ENCODE data around the gene NPBWR2. TPM values are rescaled to one million over a fixed set of nuclear protein-coding genes. Genes with fewer than 3 reads are reported as not detected.

Gene NPBWR2
- total and polyA plus RNA-seq, 2 donors (not counting 3 experiments of a cell fraction or from before 2014, with no cell fraction given), result not detected

- DNase-seq (ENCODE audit: low read depth, low spot score), result no peak
- intact Hi-C loops (cut with micrococcal nuclease), result no loop called here
- Histone ChIP-seq H3K9me3 (replicated peaks; ENCODE audit: control insufficient read depth, insufficient read depth, low read length) (peaks cover 2% of the 10 kb centered on the region), H3K4me3 (replicated peaks in 1 of 3; ENCODE audit: insufficient read depth in 1 of 3, low read depth in 1 of 3, low read length in 3 of 3) (no peak overlapping the region), H3K27me3 (ENCODE audit: control insufficient read depth in 2 of 2, insufficient read depth in 2 of 2, low read length in 2 of 2) (no peaks in the 10 kb centered on the region), H3K4me1 (ENCODE audit: control insufficient read depth, extremely low read depth, insufficient read depth, low read length) (no peaks in the 10 kb centered on the region), H3K79me2 (ENCODE audit: control insufficient read depth, insufficient read depth, low read length) (no peaks in the 10 kb centered on the region), H3K9me1 (replicated peaks; ENCODE audit: control insufficient read depth, extremely low read depth, insufficient read depth, low read length) (no peaks in the 10 kb centered on the region), H3K9ac (replicated peaks; ENCODE audit: extremely low read depth, insufficient read depth, low read length) (no peak overlapping the region), H4K20me1 (replicated peaks; ENCODE audit: control insufficient read depth, extremely low read depth, insufficient read depth, low read length) (no peaks in the 10 kb centered on the region), H3K4me2 (ENCODE audit: insufficient read depth, low read length) (no peak overlapping the region), H3K36me3 (ENCODE audit: control insufficient read depth in 2 of 2, extremely low read depth in 1 of 2, insufficient read depth in 2 of 2, low read length in 2 of 2) (no peaks in the 10 kb centered on the region), H3K27ac (ENCODE audit: insufficient read depth, low read depth, low read length) (no peak overlapping the region), H2AFZ (ENCODE audit: low read depth, low read length) (no peak overlapping the region)
- no peak for TF ChIP-seq POLR2AphosphoS5 (IDR thresholded peaks at IDR 0.05; ENCODE audit: insufficient read depth, low read depth, low read length)
- TF ChIP-seq GATA2 (IDR thresholded peaks at IDR 0.05; ENCODE audit: insufficient read depth, insufficient read length, low read depth, low read length), result no peak
- no peak for TF ChIP-seq CTCF (IDR thresholded peaks at IDR 0.05; ENCODE audit: extremely low read depth in 1 of 2, insufficient read depth in 1 of 2, low read depth in 1 of 2, low read length in 2 of 2)
- no peak for TF ChIP-seq JUN (IDR thresholded peaks at IDR 0.05; ENCODE audit: borderline replicate concordance, insufficient read depth, insufficient read length, low read depth)
- BruUV-seq (replicated peaks), result no TSS peak
- no peak for FAIRE-seq
- POLR2A ChIA-PET, result no interaction called here
- CTCF ChIA-PET, result no interaction called here
- dilution Hi-C loops (cut with MboI; ENCODE audit: extremely low pct_ligation_motif_present, low sequenced_read_pairs), result no loop called here
Measured at GRCh38 chr20:64144144-64144912, 37.0 kb upstream of the NPBWR2 start.
